NB4 (cell line): ENCODE measurements around the gene SNX32.

Experiments used
- CTCF ChIP-seq: IDR thresholded peaks from one replicate; pipeline ENCODE4 v1.5.1; 2012; ENCODE audit warnings: low read depth, low read length
- MYC ChIP-seq: IDR thresholded peaks from 2 replicates; pipeline ENCODE4 v1.6.1; 2011; ENCODE audit warnings: low read depth, low read length
- POLR2A ChIP-seq: IDR thresholded peaks from 2 replicates; pipeline ENCODE4 v1.6.1; 2011; ENCODE audit warnings: mild to moderate bottlenecking; ENCODE audit not compliant: insufficient read length; ENCODE audit errors: extremely low read depth
- TF ChIP-seq, protein P1 (sequence below): IDR thresholded peaks from 2 replicates; pipeline ENCODE4 v1.6.1; 2011; ENCODE audit warnings: low read depth, low read length

- TF ChIP-seq MYC (no peak), CTCF (no peak), POLR2A (no peak)
- TF ChIP-seq, protein P1, sequence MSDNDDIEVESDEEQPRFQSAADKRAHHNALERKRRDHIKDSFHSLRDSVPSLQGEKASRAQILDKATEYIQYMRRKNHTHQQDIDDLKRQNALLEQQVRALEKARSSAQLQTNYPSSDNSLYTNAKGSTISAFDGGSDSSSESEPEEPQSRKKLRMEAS = no peak
Measured at GRCh38 chr11:65894034-65894591, 60.4 kb downstream of the SNX32 start.
